ENCODE data around the gene SLC30A3. TPM values are rescaled to one million over a fixed set of nuclear protein-coding genes. Genes with fewer than 3 reads are reported as not detected.

SLC30A3 gene
- total RNA-seq, 1 experiment from 2014 or later: not detected

DNA sequence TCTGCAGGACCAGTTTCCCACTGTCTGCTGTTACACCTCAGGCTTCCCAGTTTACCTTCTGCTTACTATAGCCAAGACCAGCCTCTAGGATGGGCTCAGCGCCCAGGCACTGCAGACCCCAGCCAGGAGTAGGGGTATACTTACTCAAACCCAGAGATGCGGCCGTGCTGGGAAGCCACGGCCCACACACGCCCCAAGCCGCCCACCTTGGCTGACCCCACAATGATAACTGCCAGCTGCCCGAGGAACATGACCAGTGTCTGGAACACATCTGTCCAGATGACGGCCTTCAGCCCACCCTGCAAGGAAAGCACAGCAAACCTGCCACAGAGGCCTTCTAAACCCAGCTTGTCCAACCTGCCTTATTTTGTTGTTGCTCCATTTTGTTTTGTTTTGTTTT, 57.6 kb downstream of the SLC30A3 start:
- DNase-seq (ENCODE audit: low read depth): no peak

DNA sequence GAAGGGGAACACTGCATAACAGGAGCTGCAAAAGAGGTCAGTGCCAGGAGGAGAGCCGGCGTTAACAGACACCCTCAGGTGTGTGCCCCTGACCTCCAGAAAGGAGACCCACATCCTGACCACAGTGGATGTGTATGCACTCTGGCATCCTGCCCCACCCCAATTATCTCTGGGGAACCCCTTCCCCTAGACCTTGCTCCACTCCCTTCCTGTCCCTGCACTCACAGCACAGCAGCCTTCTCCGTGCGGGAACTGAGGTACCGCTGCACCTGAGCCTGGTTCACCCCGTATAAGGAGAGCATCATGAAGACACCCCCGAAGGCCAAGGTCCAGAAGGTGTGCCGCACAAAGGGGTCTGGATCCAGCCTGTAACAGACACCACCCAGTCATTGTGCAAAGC, 58.3 kb downstream of the SLC30A3 start:
- DNase-seq (ENCODE audit: low read depth): no peak

DNA sequence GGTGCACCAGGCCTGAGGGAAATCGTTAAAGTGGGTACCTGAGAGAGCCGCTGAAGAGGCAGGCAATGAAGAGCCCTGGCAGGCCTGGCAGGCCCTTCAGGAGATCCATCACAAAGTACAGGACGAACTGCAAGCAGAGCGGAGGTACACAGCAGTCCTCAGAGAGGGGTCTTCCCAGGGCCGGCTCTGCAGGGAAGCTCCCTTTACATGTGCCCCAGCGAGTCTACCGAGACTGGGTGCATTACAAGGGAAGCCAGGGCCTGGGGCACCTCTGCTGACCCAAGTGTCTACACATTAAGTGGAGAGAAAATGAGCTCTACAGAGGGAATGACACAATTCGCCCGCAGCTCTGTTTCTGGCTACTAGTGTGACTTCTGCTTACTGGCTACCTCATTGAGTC, 59.1 kb downstream of the SLC30A3 start:
- DNase-seq (ENCODE audit: low read depth): no peak

Other genes with a start within 250 kb of the SLC30A3 start
- gene TMEM214, start 230.1 kb downstream of the SLC30A3 start, total RNA-seq (2014; rRNA removed; shearing (Covaris generic)): 69.5 and 99.8 TPM in 2 replicates
- gene AGBL5, start 211.4 kb downstream of the SLC30A3 start, total RNA-seq (2014; rRNA removed; shearing (Covaris generic)): 29.1 and 32.3 TPM in 2 replicates
- 784 and 843 TPM in 2 replicates for gene OST4, start 191.4 kb downstream of the SLC30A3 start, total RNA-seq (2014; rRNA removed; shearing (Covaris generic))
- gene EMILIN1, start 184.4 kb downstream of the SLC30A3 start, total RNA-seq (2014; rRNA removed; shearing (Covaris generic)): 27.6 and 44.8 TPM in 2 replicates
- gene KHK, start 176.3 kb downstream of the SLC30A3 start, total RNA-seq (2014; rRNA removed; shearing (Covaris generic)): 4.1 and 5.8 TPM in 2 replicates
- gene CGREF1, start 143.9 kb downstream of the SLC30A3 start, total RNA-seq (2014; rRNA removed; shearing (Covaris generic)): 5.2 and 5.3 TPM in 2 replicates
- 0.12 TPM in 1 of 2 replicates, not detected in the other for gene ABHD1, start 139.2 kb downstream of the SLC30A3 start, total RNA-seq (2014; rRNA removed; shearing (Covaris generic))
- gene PREB, start 128.4 kb downstream of the SLC30A3 start, total RNA-seq (2014; rRNA removed; shearing (Covaris generic)): 68.0 and 73.1 TPM in 2 replicates
- not detected in 2 replicates for gene PRR30, start 123.6 kb downstream of the SLC30A3 start, total RNA-seq (2014; rRNA removed; shearing (Covaris generic))
- not detected in 2 replicates for gene TCF23, start 114.0 kb downstream of the SLC30A3 start, total RNA-seq (2014; rRNA removed; shearing (Covaris generic))
- 294 and 342 TPM in 2 replicates for gene ATRAID, start 51.0 kb downstream of the SLC30A3 start, total RNA-seq (2014; rRNA removed; shearing (Covaris generic))
- gene SLC5A6, start 50.8 kb downstream of the SLC30A3 start, total RNA-seq (2014; rRNA removed; shearing (Covaris generic)): 32.2 and 38.2 TPM in 2 replicates
- gene CAD, start 45.7 kb downstream of the SLC30A3 start, total RNA-seq (2014; rRNA removed; shearing (Covaris generic)): 22.7 and 32.7 TPM in 2 replicates
- not detected in 2 replicates for gene DNAJC5G, start 12.4 kb upstream of the SLC30A3 start, total RNA-seq (2014; rRNA removed; shearing (Covaris generic))
- gene TRIM54, start 19.4 kb upstream of the SLC30A3 start, total RNA-seq (2014; rRNA removed; shearing (Covaris generic)): 0.10 TPM in 1 of 2 replicates, not detected in the other
- 0.48 and 2.1 TPM in 2 replicates for gene UCN, start 45.4 kb upstream of the SLC30A3 start, total RNA-seq (2014; rRNA removed; shearing (Covaris generic))
- gene MPV17, start 60.0 kb upstream of the SLC30A3 start, total RNA-seq (2014; rRNA removed; shearing (Covaris generic)): 99.4 and 124 TPM in 2 replicates
- gene GTF3C2, start 93.7 kb upstream of the SLC30A3 start, total RNA-seq (2014; rRNA removed; shearing (Covaris generic)): 38.0 and 44.2 TPM in 2 replicates
- 31.8 and 36.1 TPM in 2 replicates for gene EIF2B4, start 107.3 kb upstream of the SLC30A3 start, total RNA-seq (2014; rRNA removed; shearing (Covaris generic))
- gene SNX17, start 107.6 kb upstream of the SLC30A3 start, total RNA-seq (2014; rRNA removed; shearing (Covaris generic)): 186 and 191 TPM in 2 replicates
- gene ZNF513, start 117.7 kb upstream of the SLC30A3 start, total RNA-seq (2014; rRNA removed; shearing (Covaris generic)): 7.9 and 8.8 TPM in 2 replicates
- 86.5 and 93.4 TPM in 2 replicates for gene PPM1G, start 146.5 kb upstream of the SLC30A3 start, total RNA-seq (2014; rRNA removed; shearing (Covaris generic))
- 138 and 153 TPM in 2 replicates for gene NRBP1, start 165.6 kb upstream of the SLC30A3 start, total RNA-seq (2014; rRNA removed; shearing (Covaris generic))
- 0.48 TPM in 1 of 2 replicates, not detected in the other for gene KRTCAP3, start 179.3 kb upstream of the SLC30A3 start, total RNA-seq (2014; rRNA removed; shearing (Covaris generic))
- 16.1 and 20.5 TPM in 2 replicates for gene IFT172, start 226.7 kb upstream of the SLC30A3 start, total RNA-seq (2014; rRNA removed; shearing (Covaris generic))
- 6.1 and 6.3 TPM in 2 replicates for gene FNDC4, start 232.2 kb upstream of the SLC30A3 start, total RNA-seq (2014; rRNA removed; shearing (Covaris generic))
- gene GCKR, start 233.8 kb upstream of the SLC30A3 start, total RNA-seq (2014; rRNA removed; shearing (Covaris generic)): not detected in 2 replicates